HCT116 (cell line): ENCODE data around the gene SEC24B. TPM values are rescaled to one million over a fixed set of nuclear protein-coding genes. Genes with fewer than 3 reads are reported as not detected.

Experiments
- ATAC-seq: fragments of 200-7000 bp; cut with Tn5 transposase; 2 replicates; pipeline ENCODE4 v1.9.1; 2020; ENCODE audit warnings: mild to moderate bottlenecking, moderate library complexity
- BruUV-seq: library from RNA; stranded (reverse); fragments of 400-500 nt; replicated peaks from 2 replicates; lab custom pipeline; 2021; lab: Mats Ljungman, UMichigan
- CTCF ChIA-PET: fragments of 300-600 bp; sonication (Branson Sonifier 250); formaldehyde crosslinking; loops from one replicate; lab custom pipeline; 2021; ENCODE audit warnings: antibody characterized with exemption; lab: Charles Lee
- POLR2A ChIA-PET: fragments of 300-600, 350-600 bp; sonication (Branson Sonifier 250); formaldehyde crosslinking; loops from one replicate; lab custom pipeline; 2021; ENCODE audit warnings: antibody characterized with exemption; lab: Charles Lee
- RAD21 ChIA-PET, 2 experiments: fragments of 300-600 bp; sonication (Branson Sonifier 250); formaldehyde crosslinking; loops; one replicate each; lab custom pipeline; 2023; ENCODE audit warnings: low total read pairs in 2 of 2; ENCODE audit not compliant: uncharacterized antibody in 2 of 2, unreplicated experiment in 2 of 2, low non-redundant PET in 1 of 2; lab: Charles Lee
- DNase-seq: peaks from one replicate; pipeline ENCODE4 v3.0.0-alpha.2; 2010; ENCODE audit warnings: low read depth, low spot score
- H2AFZ ChIP-seq: fragments of 200-600 bp; shearing (Covaris generic), sonication (generic); 2 replicates; pipeline ENCODE4 v1.6.1; 2017; ENCODE audit warnings: low read depth, mixed run types, mixed read lengths, antibody characterized with exemption, low read length; ENCODE audit not compliant: poor library complexity, severe bottlenecking
- H3K27ac ChIP-seq: 2 replicates; pipeline ENCODE4 v1.5.1; 2012; ENCODE audit warnings: low read depth, low read length
- H3K27me3 ChIP-seq: fragments of 200-600 bp; sonication (generic); 2 replicates; pipeline ENCODE4 v1.6.1; 2016; ENCODE audit warnings: mixed run types, low read length, mixed read lengths; ENCODE audit not compliant: insufficient read depth
- H3K36me3 ChIP-seq, 2 experiments: fragments of 200-500 bp in 1 of 2; fragments of 200-600 bp in 1 of 2; sonication (Bioruptor generic) in 1 of 2; sonication (generic) in 1 of 2; 2 replicates each; pipeline versions ENCODE4 v1.5.1 to v1.6.1; 2014 to 2016; ENCODE audit warnings: low read length in 2 of 2, inconsistent platforms in 1 of 2, mixed read lengths in 1 of 2, mixed run types in 1 of 2; ENCODE audit not compliant: insufficient read depth in 2 of 2, control insufficient read depth in 1 of 2
- H3K4me1 ChIP-seq, 2 experiments: fragments of 200-600 bp in 1 of 2; sonication (generic) in 1 of 2; 2 replicates each; pipeline versions ENCODE4 v1.5.1 to v1.6.1; 2012 to 2017; ENCODE audit warnings: low read length in 2 of 2, inconsistent platforms in 1 of 2, mild to moderate bottlenecking in 1 of 2, mixed read lengths in 1 of 2, mixed run types in 1 of 2, moderate library complexity in 1 of 2; ENCODE audit not compliant: insufficient read depth in 2 of 2, control insufficient read depth in 1 of 2
- H3K4me2 ChIP-seq: fragments of 200-600 bp; sonication (generic); 2 replicates; pipeline ENCODE4 v1.6.1; 2017; ENCODE audit warnings: mixed run types, low read length, mixed read lengths
- H3K4me3 ChIP-seq, 2 experiments: fragments of 200-600 bp in 1 of 2; sonication (generic) in 1 of 2; replicated peaks in 1 of 2; 2 replicates each; pipeline ENCODE4 v1.5.1; 2011 to 2016; ENCODE audit warnings: low read length in 2 of 2, control low read depth in 1 of 2, low read depth in 1 of 2, mild to moderate bottlenecking in 1 of 2, mixed read lengths in 1 of 2, mixed run types in 1 of 2
- H3K79me2 ChIP-seq: fragments of 200-600 bp; sonication (generic); 2 replicates; pipeline ENCODE4 v1.6.1; 2017; ENCODE audit warnings: mild to moderate bottlenecking, mixed run types, low read length, moderate library complexity, mixed read lengths; ENCODE audit not compliant: insufficient read depth
- H3K9ac ChIP-seq: fragments of 200-600 bp; sonication (generic); 2 replicates; pipeline ENCODE4 v1.6.1; 2016; ENCODE audit warnings: low read length, mixed read lengths
- H3K9me2 ChIP-seq: fragments of 200-600 bp; sonication (generic), shearing (Covaris generic); 2 replicates; pipeline ENCODE4 v1.6.1; 2017; ENCODE audit warnings: mixed run types, mild to moderate bottlenecking, moderate library complexity; ENCODE audit not compliant: insufficient read depth
- H3K9me3 ChIP-seq, 2 experiments: fragments of 200-500 bp in 1 of 2; fragments of 200-600 bp in 1 of 2; sonication (Bioruptor generic) in 1 of 2; sonication (generic) in 1 of 2; 2 replicates each; pipeline ENCODE4 v1.6.1; 2014 to 2017; ENCODE audit warnings: low read length in 2 of 2, mixed read lengths in 2 of 2, inconsistent platforms in 1 of 2, low read depth in 1 of 2, mild to moderate bottlenecking in 1 of 2, mixed run types in 1 of 2, moderate library complexity in 1 of 2; ENCODE audit not compliant: control insufficient read depth in 1 of 2, insufficient read depth in 1 of 2
- H4K20me1 ChIP-seq: fragments of 200-600 bp; sonication (generic), shearing (Covaris generic); 2 replicates; pipeline ENCODE4 v1.6.1; 2017; ENCODE audit warnings: mixed run types, mild to moderate bottlenecking, moderate library complexity; ENCODE audit not compliant: insufficient read depth
- CBX3 ChIP-seq: IDR thresholded peaks from 2 replicates; pipeline ENCODE4 v1.6.1; 2012; ENCODE audit warnings: low read depth
- CEBPB ChIP-seq: IDR thresholded peaks from 2 replicates; pipeline ENCODE4 v1.6.1; 2012; ENCODE audit warnings: low read depth
- JUND ChIP-seq: IDR thresholded peaks from 2 replicates; pipeline ENCODE4 v1.6.1; 2012
- MAX ChIP-seq: IDR thresholded peaks from 2 replicates; pipeline ENCODE4 v1.6.1; 2012
- POLR2A ChIP-seq: IDR thresholded peaks from 2 replicates; pipeline ENCODE4 v1.7.0; 2011; ENCODE audit warnings: borderline replicate concordance; ENCODE audit not compliant: insufficient read depth, insufficient read length; ENCODE audit errors: extremely low read depth
- REST ChIP-seq: IDR thresholded peaks from 2 replicates; pipeline ENCODE4 v1.6.1; 2012; ENCODE audit warnings: low read depth
- TCF7L2 ChIP-seq: IDR thresholded peaks from 2 replicates; pipeline ENCODE4 v1.7.0; 2011; ENCODE audit warnings: borderline replicate concordance, inconsistent platforms; ENCODE audit not compliant: insufficient read depth, insufficient read length; ENCODE audit errors: extremely low read depth
- ZBTB33 ChIP-seq: IDR thresholded peaks from 2 replicates; pipeline ENCODE4 v1.6.1; 2011; ENCODE audit warnings: mild to moderate bottlenecking, low read length, moderate library complexity; ENCODE audit not compliant: insufficient replicate concordance; ENCODE audit errors: extremely low read depth
- ZFX ChIP-seq: fragments of 450-650 bp; IDR thresholded peaks from 2 replicates; pipeline ENCODE4 v1.6.1; 2017
- intact Hi-C: fragments of 100-400 bp; cut with micrococcal nuclease; formaldehyde crosslinking; loops from 2 replicates; pipeline ENCODE4 v1.10.0; 2022
- total RNA-seq: library from RNA; stranded (reverse); gene quantifications from one replicate; pipeline ENCODE4 v1.2.1, GENCODE V29; 2021; ENCODE audit not compliant: unreplicated experiment

The SEC24B gene
- total RNA-seq, 1 experiment from 2014 or later, result 33.0 TPM

- ChIA-PET CTCF (no interaction called here), RAD21 (no interaction called here)
- H3K4me1 ChIP-seq, result peaks cover 0 to 5% of the 10 kb centered on the region in 2 experiments; a peak in 1 of 4 replicates
- no peak overlapping the region for H3K9ac ChIP-seq
- ATAC-seq, result no peak
- H3K4me2 ChIP-seq, result no peak overlapping the region
- H3K36me3 ChIP-seq, result no peaks in the 10 kb centered on the region; a peak in 1 of 4 replicates
- intact Hi-C loops, result no loop called here
- no peak overlapping the region for H2AFZ ChIP-seq
- TF ChIP-seq ZBTB33 (no peak), MAX (no peak), TCF7L2 (no peak), CEBPB (no peak), POLR2A (no peak), REST (no peak), ZFX (no peak), JUND (no peak), CBX3 (no peak)
- TF ChIP-seq, all 23 proteins: peak for 0
- DNase-seq, result no peak
- no peaks in the 10 kb centered on the region for H3K9me2 ChIP-seq
- no peaks in the 10 kb centered on the region for H4K20me1 ChIP-seq
- no peak overlapping the region for H3K4me3 ChIP-seq
- no peaks in the 10 kb centered on the region for H3K79me2 ChIP-seq
- H3K9me3 ChIP-seq, result no peaks in the 10 kb centered on the region
- no TSS peak for BruUV-seq
- POLR2A ChIA-PET, result no interaction called here
- H3K27me3 ChIP-seq, result no peaks in the 10 kb centered on the region
- no peak overlapping the region for H3K27ac ChIP-seq
These were observed 118.6 kb downstream of the SEC24B start for GRCh38 chr4:109552237-109552636.
